Measurements from ENCODE around the gene SEC16A.
"Not testable (repeated sequence)": the region's sequence is repeated elsewhere in the genome, so short reads cannot be mapped to it uniquely, and the experiment has no call there.

The SEC16A gene

GRCh38 chr9:136422876-136423275, 60.0 kb downstream of the SEC16A start:
- no peak for DNase-seq

DNA sequence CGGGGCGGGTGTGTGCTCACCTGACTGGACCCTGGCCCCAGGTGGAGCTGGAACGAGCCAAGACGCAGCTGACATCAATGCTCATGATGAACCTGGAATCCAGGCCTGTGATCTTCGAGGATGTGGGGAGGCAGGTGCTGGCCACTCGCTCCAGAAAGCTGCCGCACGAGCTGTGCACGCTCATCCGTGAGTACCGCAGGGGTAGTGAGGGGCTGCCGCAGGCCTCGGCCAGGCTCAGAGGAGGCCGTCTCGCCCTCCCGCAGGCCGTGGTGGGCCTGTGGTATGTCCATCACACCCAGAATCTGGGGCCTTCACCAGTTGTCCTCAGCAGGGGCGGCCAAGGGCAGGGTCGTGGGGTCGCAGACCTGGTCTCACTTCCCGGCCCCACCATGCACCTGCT, 61.0 kb downstream of the SEC16A start:
- no peak for DNase-seq

DNA sequence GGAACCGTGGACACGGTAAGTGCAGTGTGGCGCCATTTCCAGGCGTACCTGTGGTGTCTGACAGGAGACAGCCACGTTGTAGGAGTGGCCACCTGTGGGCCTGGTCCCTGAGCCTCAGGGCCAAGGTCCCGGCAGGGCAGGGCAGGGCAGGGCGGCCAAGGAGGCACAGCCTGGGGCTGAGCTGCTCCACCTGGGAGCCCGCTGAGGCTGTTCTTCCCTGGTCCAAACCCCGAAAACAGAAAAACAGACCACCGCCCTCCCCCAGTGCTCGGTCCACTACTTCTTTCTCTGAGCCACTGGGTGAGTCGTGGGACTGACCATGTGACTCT, 63.8 kb downstream of the SEC16A start:
- no peak for DNase-seq

- DNase-seq, result no peak
Observed at GRCh38 chr9:136418182-136419091, 64.4 kb downstream of the SEC16A start.

DNA sequence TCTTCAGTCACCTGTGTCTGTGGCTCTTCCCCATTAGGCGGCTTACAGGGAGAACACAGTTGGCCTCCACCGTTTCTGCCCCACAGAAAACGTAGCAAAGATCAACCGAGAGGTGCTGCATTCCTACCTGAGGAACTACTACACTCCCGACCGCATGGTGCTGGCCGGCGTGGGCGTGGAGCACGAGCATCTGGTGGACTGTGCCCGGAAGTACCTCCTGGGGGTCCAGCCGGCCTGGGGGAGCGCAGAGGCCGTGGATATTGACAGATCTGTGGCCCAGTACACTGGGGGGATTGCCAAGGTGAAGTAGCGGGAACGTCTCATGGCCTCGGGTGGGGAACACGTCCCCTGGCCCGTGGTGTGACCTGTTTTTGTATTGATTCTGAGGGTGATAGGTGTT, 65.9 kb downstream of the SEC16A start:
- no peak for DNase-seq

GRCh38 chr9:136416427-136416826, 66.4 kb downstream of the SEC16A start:
- DNase-seq, result no peak

DNA sequence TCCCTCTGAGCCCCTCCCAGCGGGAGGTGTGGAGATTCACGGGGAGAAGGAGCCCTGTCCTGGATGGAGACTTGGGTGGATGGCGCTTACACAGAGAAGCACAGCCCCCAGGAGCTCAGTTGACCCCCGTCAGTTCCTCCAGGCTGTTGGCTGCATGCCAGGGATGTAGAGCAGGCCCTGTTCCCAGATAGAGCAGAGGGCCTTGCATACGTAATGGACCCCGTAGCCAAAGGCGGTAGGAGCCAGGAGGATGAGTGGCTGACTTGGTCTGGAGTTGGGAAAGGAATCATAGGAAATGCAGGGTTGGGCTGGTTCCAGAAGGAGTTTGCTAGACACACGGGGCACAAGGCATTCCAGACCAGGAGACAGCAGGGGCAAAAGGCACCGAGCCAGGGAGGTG, 69.9 kb downstream of the SEC16A start:
- no peak for DNase-seq

GRCh38 chr9:136411378-136411777, 71.5 kb downstream of the SEC16A start:
- no peak for DNase-seq

- DNase-seq, result peak; percentile 92 to 94
Observed at GRCh38 chr9:136410500-136411287, 72.1 kb downstream of the SEC16A start, which contains the start of the genes ENTR1 and PMPCA. Gene ENTR1, minus strand, starts transcription at chr9:136410614. Its CDS starts 217 bp downstream, at chr9:136410397. Gene PMPCA, plus strand, starts transcription at chr9:136410658. Its CDS starts 11 bp downstream, at chr9:136410669.

DNA sequence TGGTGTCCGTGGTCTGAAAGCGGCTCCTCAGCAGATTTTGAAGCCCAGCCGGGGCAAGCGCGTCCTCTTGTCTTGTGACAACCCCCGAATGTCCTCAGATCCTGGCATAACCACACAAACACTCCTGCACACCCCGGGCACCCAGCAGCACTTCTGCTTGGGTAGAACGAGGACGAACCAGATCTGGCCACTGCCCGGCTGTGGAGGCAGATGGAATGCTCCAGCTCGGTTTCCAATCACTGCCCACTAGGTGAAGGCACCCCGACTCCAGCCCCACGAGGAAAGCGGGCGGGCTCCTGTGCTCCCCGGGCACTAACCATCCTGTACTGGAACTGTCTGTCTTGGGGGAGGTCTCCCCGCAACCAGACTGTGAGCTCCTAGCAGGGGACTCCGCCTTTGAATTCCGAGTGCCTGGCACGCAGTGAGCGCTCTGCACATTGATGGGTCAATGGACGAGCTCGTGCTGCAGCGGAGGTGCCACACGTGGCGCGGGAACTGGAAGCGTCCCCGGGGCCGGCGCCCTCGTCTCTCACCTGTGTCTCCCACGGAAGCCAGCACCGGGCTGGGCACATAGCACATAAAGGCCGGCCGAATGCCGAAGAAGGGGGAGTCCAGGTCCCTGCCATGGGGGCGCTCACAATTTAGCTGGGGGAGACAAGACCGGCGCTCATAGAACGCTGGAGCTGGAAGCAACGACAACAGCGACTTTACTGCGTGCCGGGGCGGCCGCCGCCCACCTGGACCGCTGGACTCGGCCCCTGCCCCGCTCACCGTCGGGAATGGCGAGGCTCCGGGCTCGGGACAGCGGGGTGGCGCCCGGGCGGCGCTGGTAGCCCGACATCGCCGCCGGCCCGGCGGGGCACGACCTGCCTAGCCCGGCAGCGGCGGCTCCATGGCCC, 73.0 kb downstream of the SEC16A start:
- peak; percentile 19 to 22 for DNase-seq

DNA sequence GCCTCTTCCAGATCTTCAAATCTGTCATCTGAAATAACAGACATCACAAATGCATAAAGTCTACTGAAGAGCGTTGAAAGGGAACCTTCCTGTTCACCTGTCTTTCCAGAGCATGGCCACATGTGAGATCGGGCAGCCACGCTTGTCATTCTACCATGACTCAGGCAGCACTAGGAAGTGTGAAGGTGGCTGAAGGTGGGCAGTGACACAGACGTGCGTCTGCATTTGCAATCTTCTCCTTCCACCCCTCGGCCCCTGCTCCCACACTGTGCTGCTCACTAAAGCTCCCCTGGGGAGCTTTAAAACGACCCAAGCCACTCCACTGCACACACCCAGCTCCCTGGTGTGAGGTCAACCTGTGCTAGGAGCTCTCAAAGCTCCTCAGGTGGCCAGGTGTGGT, 74.9 kb downstream of the SEC16A start:
- no peak for DNase-seq

DNA sequence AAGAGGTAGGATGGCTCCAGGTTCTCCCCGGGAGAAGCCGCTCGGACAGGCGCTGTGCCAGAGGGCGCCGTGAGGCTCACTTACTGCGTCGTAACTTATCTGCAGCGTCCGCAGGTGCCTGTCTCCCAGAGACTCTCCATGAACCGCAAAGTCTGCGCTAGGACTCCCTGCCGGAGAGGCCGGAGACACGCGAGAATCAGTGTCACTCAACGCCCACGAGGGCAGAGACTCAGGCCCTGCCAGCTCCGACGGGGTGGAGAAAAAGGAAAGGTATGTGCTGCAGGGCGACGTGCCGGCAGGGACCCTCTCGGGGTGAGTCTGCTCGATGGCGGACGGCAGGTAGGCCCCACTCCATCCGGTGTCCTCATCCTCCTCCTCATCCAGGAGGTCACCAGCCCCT, 75.8 kb downstream of the SEC16A start:
- DNase-seq, result not testable (repeated sequence)

DNA sequence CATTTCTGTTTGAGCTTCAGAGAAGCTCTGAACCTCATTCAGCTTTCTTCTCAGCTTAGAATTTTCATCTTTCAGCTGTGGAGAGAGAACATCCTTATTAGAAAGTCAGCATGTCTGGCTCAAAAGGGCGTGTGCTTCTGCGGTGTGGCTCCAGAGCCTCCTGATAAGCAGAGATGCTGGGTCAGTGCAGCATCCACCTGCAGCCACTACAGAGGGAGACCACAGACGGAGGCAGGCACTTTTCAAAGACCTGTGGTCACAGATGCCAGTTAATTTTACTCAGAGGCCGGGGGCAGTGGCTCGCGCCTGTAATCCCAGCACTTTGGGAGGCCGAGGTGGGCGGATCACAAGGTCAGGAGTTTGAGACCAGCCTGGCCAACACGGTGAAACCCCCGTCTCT, 76.9 kb downstream of the SEC16A start:
- DNase-seq, result not testable (repeated sequence)

GRCh38 chr9:136405481-136405880, 77.4 kb downstream of the SEC16A start:
- DNase-seq, result no peak

GRCh38 chr9:136404801-136405136, 78.1 kb downstream of the SEC16A start:
- no peak for DNase-seq

GRCh38 chr9:136403915-136404800, 78.7 kb downstream of the SEC16A start:
- DNase-seq, result peak; percentile 26 to 63

GRCh38 chr9:136403538-136403914, 79.3 kb downstream of the SEC16A start:
- peak; percentile 74 to 86 for DNase-seq

DNA sequence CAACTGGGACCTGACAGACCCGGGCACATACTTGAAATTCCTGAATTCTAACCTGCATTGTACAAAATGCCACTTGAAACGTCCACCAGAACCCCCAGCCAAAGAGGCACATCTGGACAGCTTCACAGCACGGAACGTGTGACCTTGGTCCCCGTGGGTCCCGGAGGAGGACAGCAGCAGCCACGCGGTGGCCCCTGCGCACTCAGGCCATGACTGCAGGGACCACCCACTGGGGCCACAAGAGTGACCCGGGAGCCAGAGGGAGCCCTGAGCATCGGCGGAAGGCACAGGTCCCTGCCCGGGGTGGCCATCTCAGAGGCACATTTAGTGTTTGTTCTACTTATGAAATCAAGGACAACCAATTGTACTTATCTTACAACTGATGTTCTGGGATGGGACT, 80.8 kb downstream of the SEC16A start:
- DNase-seq, result no peak

DNA sequence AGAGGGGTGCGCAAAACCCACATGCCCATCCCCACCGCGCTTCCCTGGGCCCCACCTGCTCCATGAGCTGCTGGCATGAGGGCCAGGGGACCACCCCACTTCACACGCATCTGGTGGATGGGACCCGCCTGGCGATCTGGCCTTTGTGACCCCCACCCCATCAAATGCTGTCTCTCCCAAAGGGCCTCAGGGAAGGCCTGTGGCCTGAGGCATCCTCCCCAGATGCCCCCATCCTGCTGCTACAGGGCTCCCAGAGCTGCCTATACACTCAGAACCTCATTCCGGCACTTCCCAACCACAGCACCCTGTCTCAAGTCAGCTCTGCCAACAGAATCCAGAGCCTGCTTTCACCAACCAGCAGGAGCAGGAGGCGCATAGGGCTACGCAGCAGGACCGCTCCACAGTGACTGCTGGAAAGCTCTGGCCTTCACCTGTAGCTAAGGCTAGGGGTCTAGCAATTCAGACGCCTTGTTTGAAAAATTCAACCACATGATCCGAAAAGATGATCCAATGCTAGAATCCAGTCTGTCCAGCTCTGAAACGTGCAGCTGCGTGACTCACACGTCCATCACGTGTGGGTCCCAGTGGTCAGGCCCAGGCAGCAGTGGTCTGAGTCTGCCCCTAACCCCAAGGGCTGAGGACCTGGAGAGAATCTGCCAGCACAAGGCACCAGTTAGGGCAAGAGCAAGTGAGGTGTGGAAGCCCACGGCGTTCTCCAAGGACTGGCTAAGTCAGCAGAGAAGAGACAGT, 81.5 kb downstream of the SEC16A start:
- DNase-seq, result no peak

GRCh38 chr9:136400038-136400834, 82.6 kb downstream of the SEC16A start, which contains the start of gene SNAPC4:
Gene SNAPC4, minus strand, starts transcription at chr9:136400170. Its CDS starts 1,742 bp downstream, at chr9:136398428.
- DNase-seq, result peak; percentile 88 to 90
